ENCODE measurements around the gene HSH2D.

HSH2D gene

DNA sequence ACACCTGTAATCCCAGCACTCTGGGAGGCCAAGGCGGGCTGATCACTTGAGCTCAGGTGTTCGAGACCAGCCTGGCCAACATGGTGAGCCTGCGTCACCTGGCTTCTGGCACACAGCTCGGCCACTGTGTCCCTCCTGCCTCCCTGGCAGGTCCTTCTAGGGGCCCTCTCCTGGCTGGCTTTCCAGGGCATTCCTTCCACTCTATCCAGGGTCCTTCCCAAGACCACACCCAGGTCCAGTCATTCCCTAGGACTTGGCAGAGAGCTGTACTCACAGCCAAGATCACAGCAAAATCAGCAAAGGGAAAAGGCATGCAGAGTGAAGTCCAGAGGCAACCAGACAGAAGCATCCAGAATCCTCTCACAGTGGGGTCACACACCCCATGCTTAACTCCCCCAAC is 9.7 kb upstream of the HSH2D start:
- no peak for DNase-seq (ENCODE audit: low spot score)
- TF ChIP-seq, protein P1, sequence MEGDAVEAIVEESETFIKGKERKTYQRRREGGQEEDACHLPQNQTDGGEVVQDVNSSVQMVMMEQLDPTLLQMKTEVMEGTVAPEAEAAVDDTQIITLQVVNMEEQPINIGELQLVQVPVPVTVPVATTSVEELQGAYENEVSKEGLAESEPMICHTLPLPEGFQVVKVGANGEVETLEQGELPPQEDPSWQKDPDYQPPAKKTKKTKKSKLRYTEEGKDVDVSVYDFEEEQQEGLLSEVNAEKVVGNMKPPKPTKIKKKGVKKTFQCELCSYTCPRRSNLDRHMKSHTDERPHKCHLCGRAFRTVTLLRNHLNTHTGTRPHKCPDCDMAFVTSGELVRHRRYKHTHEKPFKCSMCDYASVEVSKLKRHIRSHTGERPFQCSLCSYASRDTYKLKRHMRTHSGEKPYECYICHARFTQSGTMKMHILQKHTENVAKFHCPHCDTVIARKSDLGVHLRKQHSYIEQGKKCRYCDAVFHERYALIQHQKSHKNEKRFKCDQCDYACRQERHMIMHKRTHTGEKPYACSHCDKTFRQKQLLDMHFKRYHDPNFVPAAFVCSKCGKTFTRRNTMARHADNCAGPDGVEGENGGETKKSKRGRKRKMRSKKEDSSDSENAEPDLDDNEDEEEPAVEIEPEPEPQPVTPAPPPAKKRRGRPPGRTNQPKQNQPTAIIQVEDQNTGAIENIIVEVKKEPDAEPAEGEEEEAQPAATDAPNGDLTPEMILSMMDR (IDR thresholded peaks at IDR 0.05; ENCODE audit: borderline replicate concordance, control extremely low read depth, extremely low read depth, insufficient read depth, missing control alignments): no peak
- in situ Hi-C loops (cut with MboI; ENCODE audit: low sequenced_read_pairs, unreplicated experiment): no loop called here

DNA sequence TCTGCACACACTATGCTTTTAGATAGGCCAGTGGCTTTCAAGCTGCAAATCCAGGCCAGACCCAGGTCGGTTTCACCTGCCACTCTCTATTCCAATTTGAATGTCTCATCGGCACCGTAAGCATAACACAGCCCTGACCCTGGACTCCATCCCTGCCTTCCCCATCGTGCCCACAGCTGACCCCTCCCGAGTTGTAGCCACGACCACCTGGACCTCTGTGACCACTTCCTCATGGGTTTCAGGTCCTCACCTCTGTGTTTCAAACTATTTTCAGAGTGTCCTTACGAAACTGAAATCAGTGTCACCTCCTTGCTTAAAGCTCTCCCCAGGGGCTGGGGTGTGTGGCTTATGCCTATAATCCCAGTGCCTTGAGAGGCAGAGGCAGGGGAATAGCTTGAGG is 9.0 kb upstream of the HSH2D start:
- TF ChIP-seq, protein P1 (IDR thresholded peaks at IDR 0.05; ENCODE audit: borderline replicate concordance, control extremely low read depth, extremely low read depth, insufficient read depth, missing control alignments): no peak
- in situ Hi-C loops (cut with MboI; ENCODE audit: low sequenced_read_pairs, unreplicated experiment): no loop called here
- peak; percentile 60 for DNase-seq (ENCODE audit: low spot score)

DNA sequence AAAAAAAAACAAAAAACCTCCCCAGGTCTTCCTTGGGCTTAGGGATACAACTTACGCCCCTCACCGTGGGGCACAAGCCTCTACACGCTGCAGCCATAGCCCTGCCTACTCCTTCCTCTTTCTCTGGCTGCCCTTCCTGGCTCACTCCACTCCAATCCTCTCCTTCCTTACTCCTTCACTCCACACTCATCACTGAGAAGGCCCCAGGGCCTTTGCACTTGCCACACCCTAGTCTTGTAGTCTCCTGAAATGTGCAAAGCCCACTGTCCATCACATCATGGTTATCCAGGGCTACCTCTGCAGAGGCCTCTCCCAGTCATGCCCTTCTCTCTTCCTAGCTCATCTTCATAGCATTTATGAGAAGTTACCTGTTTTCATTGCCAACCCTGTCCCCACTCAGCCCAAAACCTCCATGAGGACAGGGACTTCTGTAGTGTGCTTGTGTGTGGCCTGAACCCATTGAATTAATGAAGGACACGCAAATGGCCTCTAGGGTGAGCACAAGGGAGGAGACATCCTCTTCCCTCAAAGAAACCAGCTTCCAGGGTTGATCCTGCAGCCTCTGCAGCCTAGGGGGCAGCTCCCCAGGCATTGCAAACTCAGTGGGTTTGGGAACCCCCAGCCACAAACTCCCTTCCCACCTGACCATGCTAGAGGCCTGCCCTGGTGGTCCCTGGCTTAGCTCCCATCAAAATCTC is 7.9 kb upstream of the HSH2D start:
- in situ Hi-C loops (cut with MboI; ENCODE audit: low sequenced_read_pairs, unreplicated experiment): no loop called here
- TF ChIP-seq, protein P1 (IDR thresholded peaks at IDR 0.05; ENCODE audit: borderline replicate concordance, control extremely low read depth, extremely low read depth, insufficient read depth, missing control alignments): no peak
- DNase-seq (ENCODE audit: low spot score): no peak

DNA sequence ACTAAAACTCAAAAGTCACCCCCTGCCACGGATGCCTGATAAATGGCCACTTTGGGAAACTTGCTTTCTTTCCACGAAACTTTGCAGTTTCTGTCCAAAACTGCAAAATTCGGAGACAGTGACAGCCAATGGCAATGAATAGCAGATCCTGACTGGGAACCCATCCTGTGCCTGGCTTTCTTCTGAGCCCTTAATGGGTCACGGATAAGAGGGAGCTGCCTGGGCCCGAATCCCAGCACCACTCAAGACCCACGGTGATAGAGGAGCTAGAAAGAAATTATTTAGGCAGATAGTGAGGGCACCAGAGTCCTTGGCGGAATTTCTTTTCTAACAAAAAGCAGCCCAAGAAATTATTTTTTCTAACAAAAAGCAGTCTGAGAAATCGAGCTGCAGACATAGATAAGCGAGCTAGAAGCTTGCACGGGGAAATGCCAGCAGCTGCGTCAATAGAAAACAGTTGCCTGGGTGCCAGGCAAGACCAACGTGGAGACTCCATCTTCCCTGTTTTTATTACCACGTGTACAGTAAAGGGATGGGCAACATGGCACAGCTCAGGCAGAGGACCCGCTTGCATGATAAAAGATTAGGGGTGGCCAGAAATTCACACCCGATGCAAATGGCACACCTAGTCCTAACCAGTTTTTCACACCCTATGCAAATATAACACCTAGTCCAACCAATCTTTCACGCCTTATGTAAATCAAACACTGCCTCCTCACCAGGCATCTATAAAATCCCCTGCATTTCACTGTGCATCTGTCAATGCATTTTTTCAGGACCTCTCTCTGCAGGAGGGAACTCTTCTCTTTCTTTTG is 7.1 kb upstream of the HSH2D start:
- no peak for DNase-seq (ENCODE audit: low spot score)
- in situ Hi-C loops (cut with MboI; ENCODE audit: low sequenced_read_pairs, unreplicated experiment): no loop called here
- TF ChIP-seq, protein P1 (IDR thresholded peaks at IDR 0.05; ENCODE audit: borderline replicate concordance, control extremely low read depth, extremely low read depth, insufficient read depth, missing control alignments): no peak

DNA sequence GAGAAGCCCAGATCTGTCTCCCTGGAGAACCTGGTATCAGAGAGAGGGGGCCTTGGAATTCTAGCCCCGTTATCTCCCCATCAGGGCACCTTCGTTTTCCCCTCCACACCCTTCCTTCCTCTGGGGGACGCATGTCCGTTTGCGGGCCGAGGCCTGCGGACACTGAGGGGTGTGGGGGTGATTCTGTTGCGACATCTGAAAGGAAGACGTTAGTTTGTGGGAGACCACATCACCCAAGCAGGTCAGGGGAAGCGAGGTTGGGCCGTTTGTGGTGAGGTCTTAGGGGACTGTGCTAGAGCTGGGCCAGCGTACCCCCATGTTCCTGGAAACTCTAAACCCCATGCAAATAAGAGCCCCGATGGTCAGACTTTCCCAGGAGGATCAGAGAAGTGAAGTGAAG is 3.7 kb upstream of the HSH2D start:
- in situ Hi-C loops (cut with MboI; ENCODE audit: low sequenced_read_pairs, unreplicated experiment): no loop called here
- TF ChIP-seq, protein P1 (IDR thresholded peaks at IDR 0.05; ENCODE audit: borderline replicate concordance, control extremely low read depth, extremely low read depth, insufficient read depth, missing control alignments): no peak
- peak; percentile 59 for DNase-seq (ENCODE audit: low spot score)

DNA sequence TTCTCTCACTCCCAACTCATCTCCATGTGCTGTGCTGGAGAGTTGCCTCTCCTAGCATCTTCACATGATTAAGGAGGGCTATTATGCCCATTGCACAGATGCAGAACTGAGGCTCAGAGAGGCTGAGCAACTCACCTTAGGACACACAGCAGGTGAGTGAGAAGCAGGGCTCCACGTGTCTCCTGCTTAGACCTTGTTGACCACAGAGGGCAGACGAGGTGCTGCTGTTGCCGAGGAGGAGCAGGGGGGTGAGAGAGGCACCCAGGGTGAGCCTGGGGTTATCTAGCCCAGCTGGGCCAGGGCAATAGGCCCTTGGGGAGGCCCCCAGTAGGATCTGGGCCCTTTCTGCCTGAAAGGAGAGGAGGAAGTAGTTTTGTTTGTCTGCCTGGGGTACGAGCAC is 2.4 kb upstream of the HSH2D start:
- in situ Hi-C loops (cut with MboI; ENCODE audit: low sequenced_read_pairs, unreplicated experiment): no loop called here
- DNase-seq (ENCODE audit: low spot score): peak; percentile 56
- TF ChIP-seq, protein P1 (IDR thresholded peaks at IDR 0.05; ENCODE audit: borderline replicate concordance, control extremely low read depth, extremely low read depth, insufficient read depth, missing control alignments): no peak
